ENCODE data around the gene CFAP157. TPM values are rescaled to one million over a fixed set of nuclear protein-coding genes. Genes with fewer than 3 reads are reported as not detected.

Gene CFAP157
- total RNA-seq, 1 donor from 2014 or later = not detected

DNA sequence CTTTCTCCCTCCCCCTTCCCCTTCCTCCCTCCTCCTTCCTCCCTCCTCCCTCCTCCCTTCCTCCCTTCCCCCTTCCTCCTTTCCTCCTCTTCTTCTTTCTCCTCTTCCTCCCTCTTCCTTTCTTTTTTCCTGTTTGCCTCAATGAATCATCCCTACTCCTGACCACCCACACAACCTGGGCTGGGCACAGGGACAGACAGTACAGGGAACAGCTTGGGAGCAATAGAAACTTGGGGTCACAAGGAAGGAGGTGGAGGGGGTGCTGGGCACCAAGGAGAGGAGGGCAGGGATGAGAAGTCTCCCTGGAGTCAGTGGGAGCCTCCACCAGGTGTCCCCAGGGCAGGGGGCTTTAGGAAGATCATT lies 14.1 kb downstream of the CFAP157 start:
- no peak overlapping the region for H3K4me3 Mint-ChIP-seq

DNA sequence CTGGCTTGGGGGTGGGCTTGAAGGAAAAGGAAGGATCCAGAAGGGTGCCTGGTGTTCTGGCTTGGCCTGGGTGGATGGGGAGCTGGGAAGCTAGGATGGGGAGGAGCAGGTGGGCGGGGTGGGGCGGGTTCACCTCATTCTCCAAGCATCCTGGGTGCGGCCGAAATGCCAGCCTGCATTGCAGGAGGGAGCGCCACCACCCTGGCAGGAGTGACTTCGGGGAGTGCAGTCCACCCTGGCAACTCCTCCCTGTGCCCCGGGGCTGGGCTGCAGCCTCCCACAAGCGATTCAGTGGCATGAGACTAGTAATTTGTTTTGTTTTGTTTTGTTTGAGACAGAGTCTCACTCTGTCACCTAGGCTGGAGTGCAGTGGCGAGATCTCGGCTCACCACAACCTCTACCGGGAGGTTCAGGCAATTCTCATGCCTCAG lies 14.6 kb downstream of the CFAP157 start:
- no peak for ATAC-seq (ENCODE audit: low read depth)

More for the DNA sequence above, 14.1 kb downstream of the CFAP157 start:
- ATAC-seq (ENCODE audit: low read depth) (no peak), DNase-seq (no peak)
- Mint-ChIP-seq H3K36me3 (ENCODE audit: low read depth) (no peaks in the 10 kb centered on the region), H3K27me3 (peaks cover 5% of the 10 kb centered on the region), H3K9me3 (no peaks in the 10 kb centered on the region), H3K4me1 (peaks cover 8% of the 10 kb centered on the region), H3K27ac (no peak overlapping the region)
- ChIA-PET POLR2A (no interaction called here), CTCF (no interaction called here)
- TF ChIP-seq, protein P1, sequence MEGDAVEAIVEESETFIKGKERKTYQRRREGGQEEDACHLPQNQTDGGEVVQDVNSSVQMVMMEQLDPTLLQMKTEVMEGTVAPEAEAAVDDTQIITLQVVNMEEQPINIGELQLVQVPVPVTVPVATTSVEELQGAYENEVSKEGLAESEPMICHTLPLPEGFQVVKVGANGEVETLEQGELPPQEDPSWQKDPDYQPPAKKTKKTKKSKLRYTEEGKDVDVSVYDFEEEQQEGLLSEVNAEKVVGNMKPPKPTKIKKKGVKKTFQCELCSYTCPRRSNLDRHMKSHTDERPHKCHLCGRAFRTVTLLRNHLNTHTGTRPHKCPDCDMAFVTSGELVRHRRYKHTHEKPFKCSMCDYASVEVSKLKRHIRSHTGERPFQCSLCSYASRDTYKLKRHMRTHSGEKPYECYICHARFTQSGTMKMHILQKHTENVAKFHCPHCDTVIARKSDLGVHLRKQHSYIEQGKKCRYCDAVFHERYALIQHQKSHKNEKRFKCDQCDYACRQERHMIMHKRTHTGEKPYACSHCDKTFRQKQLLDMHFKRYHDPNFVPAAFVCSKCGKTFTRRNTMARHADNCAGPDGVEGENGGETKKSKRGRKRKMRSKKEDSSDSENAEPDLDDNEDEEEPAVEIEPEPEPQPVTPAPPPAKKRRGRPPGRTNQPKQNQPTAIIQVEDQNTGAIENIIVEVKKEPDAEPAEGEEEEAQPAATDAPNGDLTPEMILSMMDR (IDR thresholded peaks at IDR 0.05) = no peak
- intact Hi-C loops (cut with micrococcal nuclease) = no loop called here

DNA sequence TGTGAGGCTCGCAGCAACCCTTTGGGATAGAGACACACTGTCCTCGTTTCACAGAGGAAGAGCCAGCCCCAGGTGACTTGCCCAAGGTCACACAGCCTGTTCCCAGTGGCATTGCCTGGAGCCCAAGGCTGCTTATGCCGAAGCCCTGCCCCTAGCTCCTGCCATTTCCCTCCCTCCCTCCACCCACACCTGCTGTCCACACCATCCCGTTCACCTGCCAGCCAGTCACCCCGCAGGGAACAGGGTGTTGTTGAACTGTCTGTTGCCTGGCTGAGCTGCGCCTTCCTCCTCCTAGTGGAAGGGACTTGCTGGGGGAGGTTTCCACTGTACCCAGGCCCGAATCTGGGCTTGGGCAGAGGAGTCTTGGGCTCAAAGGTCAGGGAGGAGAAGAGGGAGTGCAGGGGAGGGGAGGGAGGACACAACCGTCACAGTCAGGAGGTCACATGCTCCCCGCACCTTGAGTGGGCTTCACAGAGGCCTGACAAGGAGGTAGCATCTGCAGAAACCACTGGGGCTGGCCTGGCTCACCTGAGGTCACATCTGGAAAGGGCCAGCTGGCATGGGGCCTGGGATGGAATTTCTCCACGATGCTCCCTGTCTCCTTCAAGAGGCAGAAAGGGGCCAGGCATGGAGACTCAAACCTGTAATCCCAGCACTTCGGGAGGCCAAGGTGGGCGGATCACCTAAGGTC lies 15.4 kb downstream of the CFAP157 start:
- Mint-ChIP-seq H3K4me1 (peaks cover 2% of the 10 kb centered on the region), H3K27me3 (peaks cover 5% of the 10 kb centered on the region), H3K4me3 (no peak overlapping the region), H3K9me3 (no peaks in the 10 kb centered on the region), H3K36me3 (ENCODE audit: low read depth) (no peaks in the 10 kb centered on the region), H3K27ac (no peak overlapping the region)
- TF ChIP-seq, protein P1 (IDR thresholded peaks at IDR 0.05) = no peak
- CTCF ChIA-PET = no interaction called here
- POLR2A ChIA-PET = no interaction called here
- DNase-seq = no peak
- ATAC-seq (ENCODE audit: low read depth) = no peak
- intact Hi-C loops (cut with micrococcal nuclease) = no loop called here

More for the DNA sequence above, 14.6 kb downstream of the CFAP157 start:
- Mint-ChIP-seq H3K36me3 (ENCODE audit: low read depth) (no peaks in the 10 kb centered on the region), H3K9me3 (no peaks in the 10 kb centered on the region), H3K4me3 (no peak overlapping the region), H3K4me1 (peaks cover 2% of the 10 kb centered on the region), H3K27ac (no peak overlapping the region), H3K27me3 (peaks cover 5% of the 10 kb centered on the region)
- POLR2A ChIA-PET = no interaction called here
- intact Hi-C loops (cut with micrococcal nuclease) = no loop called here
- CTCF ChIA-PET = no interaction called here
- no peak for DNase-seq
- TF ChIP-seq, protein P1 (IDR thresholded peaks at IDR 0.05) = no peak

DNA sequence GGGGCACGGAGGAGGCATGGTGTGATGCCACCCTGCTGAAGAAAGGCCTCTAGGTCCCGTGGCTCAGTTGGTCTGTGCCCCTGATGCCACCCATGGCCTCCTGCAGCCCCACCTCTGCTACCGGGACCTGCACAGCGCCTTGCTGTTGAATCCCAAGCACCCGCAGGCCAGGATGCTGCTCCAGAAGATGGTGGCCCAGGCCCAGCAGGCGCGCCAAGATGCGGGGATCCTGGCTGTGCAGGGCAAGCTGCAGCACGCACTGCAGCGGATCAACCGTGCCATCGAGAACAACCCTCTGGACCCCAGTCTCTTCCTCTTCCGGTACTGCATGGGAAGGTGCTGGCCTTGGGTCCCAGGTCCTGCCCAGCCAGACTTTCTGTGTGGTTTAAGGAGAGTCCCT lies 16.2 kb downstream of the CFAP157 start:
- H3K36me3 Mint-ChIP-seq (ENCODE audit: low read depth) = no peaks in the 10 kb centered on the region
- POLR2A ChIA-PET = interaction anchor here (1.3 kb wide), 1 partner anchor 12 kb away, joined by 3 read pairs; no protein-coding TSS in a partner anchor

DNA sequence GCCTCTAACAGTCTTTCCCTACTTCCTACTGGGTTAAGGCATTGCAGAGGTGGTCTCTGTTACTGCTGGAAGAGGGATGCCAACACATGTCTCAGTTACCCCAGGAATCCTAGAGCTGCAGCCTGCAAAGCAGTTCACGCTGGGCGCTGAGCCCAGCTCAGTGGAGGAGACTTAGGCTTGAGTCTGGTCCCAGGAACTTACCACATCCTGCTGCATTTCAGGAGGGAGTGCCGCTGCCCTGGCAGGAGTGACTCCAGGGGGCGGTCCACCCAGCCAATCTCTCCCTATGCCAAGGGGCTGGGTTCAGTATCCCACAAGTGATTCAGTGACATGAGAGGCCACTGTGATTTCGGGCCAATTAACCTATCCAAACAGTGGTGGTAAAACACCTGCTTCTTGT lies 16.7 kb downstream of the CFAP157 start:
- Mint-ChIP-seq H3K36me3 (ENCODE audit: low read depth) (no peaks in the 10 kb centered on the region), H3K4me1 (peaks cover 2% of the 10 kb centered on the region), H3K27me3 (peaks cover 5% of the 10 kb centered on the region), H3K27ac (no peak overlapping the region), H3K9me3 (no peaks in the 10 kb centered on the region), H3K4me3 (no peak overlapping the region)
- ATAC-seq (ENCODE audit: low read depth) (no peak), DNase-seq (no peak)
- CTCF ChIA-PET = no interaction called here
- TF ChIP-seq, protein P1 (IDR thresholded peaks at IDR 0.05) = no peak
- POLR2A ChIA-PET = interaction anchor here (1.3 kb wide), 1 partner anchor 11 kb away, joined by 3 read pairs; no protein-coding TSS in a partner anchor
- intact Hi-C loops (cut with micrococcal nuclease) = no loop called here

More for the DNA sequence above, 16.2 kb downstream of the CFAP157 start:
- TF ChIP-seq, protein P1 (IDR thresholded peaks at IDR 0.05) = no peak
- ATAC-seq (ENCODE audit: low read depth) = no peak
- CTCF ChIA-PET = no interaction called here
- Mint-ChIP-seq H3K9me3 (no peaks in the 10 kb centered on the region), H3K4me1 (peaks cover 2% of the 10 kb centered on the region), H3K27ac (no peak overlapping the region), H3K27me3 (peaks cover 5% of the 10 kb centered on the region), H3K4me3 (no peak overlapping the region)
- DNase-seq = no peak
- intact Hi-C loops (cut with micrococcal nuclease) = no loop called here

Measured in activated B cell treated with CpG ODN at 0.5 μM for 24 hours (primary cell).